Lower lobe of right lung (tissue), 2 donors: Measurements from ENCODE around the gene SEMA7A. TPM values are rescaled to one million over a fixed set of nuclear protein-coding genes. Genes with fewer than 3 reads are reported as not detected.

Experiments used
- ATAC-seq, 2 donors: fragments of 200-7000 bp; cut with Tn5 transposase; one replicate each; pipeline ENCODE4 v1.9.1; 2020 to 2022; ENCODE audit warnings: mild to moderate bottlenecking in 2 of 2, moderate library complexity in 2 of 2
- DNase-seq: peaks from one replicate; pipeline ENCODE4 v3.0.0-alpha.2; 2020
- H3K27ac ChIP-seq: fragments of 200-600 bp; one replicate; pipeline ENCODE4 v1.8.0; 2022
- H3K27me3 ChIP-seq: fragments of 200-600 bp; one replicate; pipeline ENCODE4 v1.8.0; 2022; ENCODE audit warnings: low read depth
- H3K36me3 ChIP-seq: fragments of 200-600 bp; one replicate; pipeline ENCODE4 v1.8.0; 2022; ENCODE audit warnings: mild to moderate bottlenecking
- H3K4me1 ChIP-seq: fragments of 200-600 bp; one replicate; pipeline ENCODE4 v1.8.0; 2022
- H3K4me3 ChIP-seq: fragments of 200-600 bp; one replicate; pipeline ENCODE4 v1.8.0; 2022; ENCODE audit warnings: mild to moderate bottlenecking
- H3K9me3 ChIP-seq: fragments of 200-600 bp; one replicate; pipeline ENCODE4 v1.8.0; 2022
- intact Hi-C: fragments of 100-400 bp; cut with DNase I; formaldehyde crosslinking; loops from one replicate; pipeline ENCODE4 v1.11.0; 2022
- total RNA-seq: library from RNA; stranded (reverse); fragmentation: NEBNext Ultra II Directional; extraction: Animal tissue kit (Norgen Biotek cat#: 25700); gene quantifications from one replicate; pipeline ENCODE4 v1.2.1, GENCODE V29; 2021
- TF ChIP-seq, protein P1 (sequence below): fragments of 200-600 bp; IDR thresholded peaks from one replicate; pipeline ENCODE4 v1.8.0; 2022; ENCODE audit warnings: antibody characterized with exemption, mild to moderate bottlenecking
- donor health status: DM: no; HTN: yes; CAD: no; lungs with severe emphysema.

The SEMA7A gene
- total RNA-seq, 1 donor from 2014 or later = 4.6 TPM

- Histone ChIP-seq H3K4me3 (no peak overlapping the region), H3K27ac (peak overlapping the region; percentile 81), H3K36me3 (no peaks in the 10 kb centered on the region), H3K9me3 (no peaks in the 10 kb centered on the region), H3K27me3 (no peaks in the 10 kb centered on the region), H3K4me1 (peaks cover 52% of the 10 kb centered on the region)
- DNase-seq (peak; percentile 18), ATAC-seq (no peak)
- intact Hi-C loops = loop anchor here (5.0 kb wide), 1 partner anchor 53 kb away; no protein-coding TSS in a partner anchor
- TF ChIP-seq, protein P1, sequence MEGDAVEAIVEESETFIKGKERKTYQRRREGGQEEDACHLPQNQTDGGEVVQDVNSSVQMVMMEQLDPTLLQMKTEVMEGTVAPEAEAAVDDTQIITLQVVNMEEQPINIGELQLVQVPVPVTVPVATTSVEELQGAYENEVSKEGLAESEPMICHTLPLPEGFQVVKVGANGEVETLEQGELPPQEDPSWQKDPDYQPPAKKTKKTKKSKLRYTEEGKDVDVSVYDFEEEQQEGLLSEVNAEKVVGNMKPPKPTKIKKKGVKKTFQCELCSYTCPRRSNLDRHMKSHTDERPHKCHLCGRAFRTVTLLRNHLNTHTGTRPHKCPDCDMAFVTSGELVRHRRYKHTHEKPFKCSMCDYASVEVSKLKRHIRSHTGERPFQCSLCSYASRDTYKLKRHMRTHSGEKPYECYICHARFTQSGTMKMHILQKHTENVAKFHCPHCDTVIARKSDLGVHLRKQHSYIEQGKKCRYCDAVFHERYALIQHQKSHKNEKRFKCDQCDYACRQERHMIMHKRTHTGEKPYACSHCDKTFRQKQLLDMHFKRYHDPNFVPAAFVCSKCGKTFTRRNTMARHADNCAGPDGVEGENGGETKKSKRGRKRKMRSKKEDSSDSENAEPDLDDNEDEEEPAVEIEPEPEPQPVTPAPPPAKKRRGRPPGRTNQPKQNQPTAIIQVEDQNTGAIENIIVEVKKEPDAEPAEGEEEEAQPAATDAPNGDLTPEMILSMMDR = no peak
Observed at GRCh38 chr15:74384566-74384880, 49.2 kb downstream of the SEMA7A start.

- Histone ChIP-seq H3K4me3 (no peak overlapping the region), H3K27me3 (no peaks in the 10 kb centered on the region), H3K36me3 (no peaks in the 10 kb centered on the region), H3K9me3 (no peaks in the 10 kb centered on the region), H3K4me1 (peaks cover 47% of the 10 kb centered on the region), H3K27ac (peak overlapping the region; percentile 81)
- intact Hi-C loops = loop anchor here (5.0 kb wide), 1 partner anchor 53 kb away; no protein-coding TSS in a partner anchor
- DNase-seq (no peak), ATAC-seq (no peak)
- TF ChIP-seq, protein P1 = no peak
Observed at GRCh38 chr15:74383695-74384565, 49.8 kb downstream of the SEMA7A start.

DNA sequence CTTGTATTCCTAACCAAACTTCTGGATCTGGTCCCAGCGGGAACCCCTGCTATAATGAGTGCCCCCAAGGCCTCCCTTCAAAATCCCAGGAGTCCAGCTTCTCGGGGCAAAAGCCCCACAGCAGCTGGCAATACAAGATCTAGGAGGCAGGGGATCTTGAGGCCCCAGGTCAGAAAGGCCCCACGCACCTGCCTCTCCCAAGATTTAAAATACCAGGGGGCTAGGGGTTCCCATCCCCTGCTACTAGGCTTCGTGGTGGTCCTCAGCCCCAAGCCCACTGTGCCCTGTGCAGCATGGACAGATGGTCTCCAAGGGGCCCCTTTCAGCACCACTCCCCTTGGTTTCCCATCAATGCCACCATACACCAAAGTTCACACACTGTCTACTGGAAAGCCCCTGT is 50.5 kb downstream of the SEMA7A start:
- peaks cover 40% of the 10 kb centered on the region for H3K4me1 ChIP-seq

DNA sequence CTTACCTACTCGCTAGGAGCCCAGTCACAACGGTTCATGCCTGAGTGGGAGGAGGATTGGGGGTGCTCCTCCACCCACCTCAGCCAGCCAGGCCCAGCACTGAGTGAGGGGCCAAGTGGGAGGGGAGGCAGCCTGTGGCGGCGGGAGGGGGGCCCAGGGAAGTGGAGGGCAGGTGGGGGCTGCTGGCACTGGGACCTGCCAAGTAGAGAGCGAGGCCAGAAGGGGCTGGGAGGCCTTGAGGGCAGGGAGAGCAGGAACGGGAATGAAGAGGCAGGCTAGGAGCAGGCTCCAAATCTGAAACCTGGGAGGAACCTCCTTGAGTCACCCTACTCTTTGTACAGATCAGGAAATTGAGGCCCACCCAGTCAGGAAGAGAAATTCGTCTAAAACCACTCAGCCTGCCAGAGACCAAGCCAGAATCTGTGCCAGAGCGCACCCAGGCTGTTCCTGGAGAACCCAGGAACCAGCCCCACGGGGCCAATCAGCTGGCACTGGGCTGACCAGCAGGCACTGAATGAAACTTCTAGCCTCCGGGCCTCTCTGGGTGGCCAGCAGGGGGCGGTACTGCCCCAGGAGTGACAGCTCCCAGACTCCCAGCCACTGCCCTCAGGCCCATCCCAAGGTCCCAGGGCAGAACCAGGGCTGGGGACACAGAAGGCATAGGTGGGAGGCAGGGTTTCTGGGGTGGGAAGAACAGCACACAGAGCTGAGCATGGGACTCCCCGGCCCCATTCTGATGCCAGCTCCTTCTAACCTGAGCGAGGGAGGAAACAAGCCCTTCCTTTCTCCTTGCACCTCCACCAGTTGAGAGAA is 51.5 kb downstream of the SEMA7A start:
- ATAC-seq (peak; percentile 91 to 92), DNase-seq (peak; percentile 91)
- Histone ChIP-seq H3K27ac (no peak overlapping the region), H3K4me3 (no peak overlapping the region), H3K36me3 (no peaks in the 10 kb centered on the region), H3K27me3 (no peaks in the 10 kb centered on the region), H3K4me1 (peaks cover 39% of the 10 kb centered on the region), H3K9me3 (no peaks in the 10 kb centered on the region)
- intact Hi-C loops = loop anchor here (5.0 kb wide), 1 partner anchor 55 kb away; no protein-coding TSS in a partner anchor
- TF ChIP-seq, protein P1 = peak; percentile 98

More for the DNA sequence above, 50.5 kb downstream of the SEMA7A start:
- H3K27ac ChIP-seq = no peak overlapping the region
- no peak for DNase-seq
- H3K4me3 ChIP-seq = no peak overlapping the region
- no peaks in the 10 kb centered on the region for H3K36me3 ChIP-seq
- no peak for ATAC-seq
- H3K9me3 ChIP-seq = no peaks in the 10 kb centered on the region
- TF ChIP-seq, protein P1 = no peak
- no peaks in the 10 kb centered on the region for H3K27me3 ChIP-seq
- intact Hi-C loops = loop anchor here (5.0 kb wide), 1 partner anchor 54 kb away; no protein-coding TSS in a partner anchor

GRCh38 chr15:74381481-74381880 is 52.3 kb downstream of the SEMA7A start:
- Histone ChIP-seq H3K27ac (no peak overlapping the region), H3K36me3 (no peaks in the 10 kb centered on the region), H3K27me3 (no peaks in the 10 kb centered on the region), H3K4me3 (no peak overlapping the region), H3K4me1 (peaks cover 36% of the 10 kb centered on the region), H3K9me3 (no peaks in the 10 kb centered on the region)
- DNase-seq (no peak), ATAC-seq (no peak)
- TF ChIP-seq, protein P1 = no peak
- intact Hi-C loops = loop anchor here (5.0 kb wide), 1 partner anchor 56 kb away; no protein-coding TSS in a partner anchor
